Thyroid gland (tissue), 4 donors: ENCODE results near the gene ETS1.

Source experiments
- CTCF ChIP-seq, 6 experiments: fragments of 200-600 bp in 3 of 6; fragments of 450-650 bp in 3 of 6; sonication (generic) in 3 of 6; IDR thresholded peaks; one replicate each; pipeline ENCODE4 v1.5.1; 2016 to 2019; ENCODE audit warnings: antibody characterized with exemption in 6 of 6, mild to moderate bottlenecking in 2 of 6, inconsistent platforms in 1 of 6, moderate library complexity in 1 of 6
- POLR2A ChIP-seq, 2 donors: fragments of 450-650 bp; IDR thresholded peaks; one replicate each; pipeline ENCODE4 v1.6.1; 2017; ENCODE audit warnings: antibody characterized with exemption in 2 of 2, mild to moderate bottlenecking in 2 of 2, moderate library complexity in 1 of 2

DNA sequence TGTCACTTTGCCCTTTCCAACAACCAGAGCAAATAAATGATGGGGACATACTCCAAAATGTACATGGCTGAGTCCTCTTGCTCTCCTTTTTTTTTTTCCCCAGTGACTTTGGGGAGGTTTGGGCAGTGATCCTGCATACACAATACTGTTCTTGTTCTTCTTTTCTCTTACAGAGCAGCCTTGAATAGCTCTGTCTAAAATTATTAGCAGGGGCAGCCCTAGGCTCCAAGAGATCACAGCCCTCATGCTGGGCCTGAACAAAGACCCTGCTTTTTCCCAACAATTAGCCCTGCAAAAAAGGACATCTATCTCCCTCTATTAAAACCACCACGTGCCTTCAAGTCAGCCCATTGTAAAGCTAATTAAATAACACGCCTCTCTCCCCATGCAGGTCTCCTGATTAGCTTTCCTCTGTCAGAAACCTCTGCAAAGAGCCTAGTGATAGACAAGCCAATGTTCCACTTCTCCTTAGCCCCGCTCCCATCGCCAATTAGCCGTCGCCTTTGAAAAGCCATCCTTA lies 54.7 kb downstream of the ETS1 start:
- TF ChIP-seq CTCF (IDR thresholded peaks at IDR 0.05), result no peak
- TF ChIP-seq POLR2A (IDR thresholded peaks at IDR 0.05), result no peak
